Stimulated activated CD8-positive, alpha-beta memory T cell treated with anti-CD3 and anti-CD28 coated beads, Interleukin-12 subunit alpha, Interleukin-12 subunit beta, amount 100 ng/mL, for 1 hour (primary cell): ENCODE results near the gene OR2V2.
"Not testable (repeated sequence)": the region's sequence is repeated elsewhere in the genome, so short reads cannot be mapped to it uniquely, and the experiment has no call there.

Experiments used
- DNase-seq: peaks from one replicate; pipeline ENCODE4 v3.0.0-alpha.2; 2020; ENCODE audit warnings: low read depth

OR2V2 gene, protein sequence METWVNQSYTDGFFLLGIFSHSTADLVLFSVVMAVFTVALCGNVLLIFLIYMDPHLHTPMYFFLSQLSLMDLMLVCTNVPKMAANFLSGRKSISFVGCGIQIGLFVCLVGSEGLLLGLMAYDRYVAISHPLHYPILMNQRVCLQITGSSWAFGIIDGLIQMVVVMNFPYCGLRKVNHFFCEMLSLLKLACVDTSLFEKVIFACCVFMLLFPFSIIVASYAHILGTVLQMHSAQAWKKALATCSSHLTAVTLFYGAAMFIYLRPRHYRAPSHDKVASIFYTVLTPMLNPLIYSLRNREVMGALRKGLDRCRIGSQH

GRCh38 chr5:181146927-181147636 is at the start of gene OR2V2:
OR2V2 (plus strand) TSS chr5:181147586; CDS start chr5:181154943, 7,357 bp downstream.
- not testable (repeated sequence) for DNase-seq

DNA sequence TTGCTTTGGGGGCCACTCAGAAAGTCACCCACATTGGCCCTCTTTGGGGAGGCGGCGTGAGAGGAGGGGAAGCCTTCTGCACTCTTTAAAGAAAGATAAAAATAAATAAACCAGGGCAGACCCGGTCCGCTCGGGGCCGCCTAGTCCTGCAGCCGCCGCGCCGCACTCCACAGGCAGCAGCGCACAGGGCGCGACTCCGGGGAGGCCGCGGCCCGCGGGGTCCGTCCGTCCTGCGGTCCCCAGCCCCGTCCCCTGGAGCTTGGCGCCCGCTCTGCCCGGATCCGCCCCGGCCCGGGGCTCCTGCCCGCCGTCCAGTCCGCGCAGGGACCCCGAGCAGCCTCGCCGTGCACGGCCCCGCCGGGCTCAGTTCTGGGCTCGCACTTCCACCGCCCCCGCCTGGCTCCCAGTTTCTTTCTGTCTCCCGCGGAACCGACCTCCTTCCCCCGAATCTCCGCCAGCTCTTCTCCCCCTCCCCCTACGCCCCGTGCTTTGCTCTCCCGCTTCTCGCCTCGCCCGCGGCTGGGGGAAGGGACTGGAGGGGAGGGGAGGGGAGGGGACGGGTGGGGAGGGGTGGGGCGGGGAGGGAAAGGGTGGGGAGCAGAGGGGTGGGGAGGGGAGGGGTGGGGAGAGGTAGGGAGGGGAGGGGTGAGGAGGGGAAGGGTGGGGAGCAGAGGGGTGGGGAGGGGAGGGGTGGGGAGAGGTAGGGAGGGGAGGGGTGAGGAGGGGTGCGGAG is 49.5 kb upstream of the OR2V2 start:
- not testable (repeated sequence) for DNase-seq

DNA sequence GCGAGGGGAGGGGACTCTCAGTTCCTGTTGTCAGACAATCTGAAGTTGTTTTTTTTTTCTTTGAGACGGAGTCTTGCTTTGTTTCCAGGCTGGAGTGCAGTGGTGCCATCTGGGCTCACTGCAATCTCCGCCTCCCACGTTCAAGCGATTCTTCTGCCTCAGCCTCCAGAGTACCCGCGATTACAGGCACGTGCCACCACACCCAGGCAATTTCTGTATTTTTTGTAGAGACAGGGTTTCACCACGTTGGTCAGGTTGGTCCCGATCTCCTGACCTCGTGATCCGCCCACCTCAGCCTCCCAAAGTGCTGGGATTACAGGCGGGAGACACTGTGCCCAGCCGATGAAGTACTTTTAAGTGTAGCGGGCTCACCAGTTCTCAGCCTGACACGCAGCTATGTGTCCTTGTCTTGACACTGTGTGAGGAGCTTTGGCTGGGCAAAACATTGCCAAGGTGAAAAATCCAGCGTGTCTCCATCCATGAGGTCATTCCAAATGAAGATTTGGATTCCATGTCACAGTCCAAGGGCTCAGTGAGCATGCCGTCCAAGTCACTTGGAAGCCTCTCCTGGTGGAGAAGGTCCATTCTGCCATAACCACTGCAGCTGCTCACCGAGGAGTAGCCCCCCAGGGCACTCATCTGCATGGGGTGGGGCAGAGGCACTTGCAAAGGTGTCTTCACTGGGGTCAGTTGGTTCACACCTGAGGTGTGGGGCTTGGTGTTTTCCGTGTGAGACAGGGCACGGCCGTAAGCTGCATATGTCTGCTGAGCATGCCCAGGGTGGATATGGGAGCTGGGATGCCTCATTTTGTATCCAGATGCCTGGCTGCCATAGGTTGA is 48.4 kb upstream of the OR2V2 start:
- DNase-seq: no peak

DNA sequence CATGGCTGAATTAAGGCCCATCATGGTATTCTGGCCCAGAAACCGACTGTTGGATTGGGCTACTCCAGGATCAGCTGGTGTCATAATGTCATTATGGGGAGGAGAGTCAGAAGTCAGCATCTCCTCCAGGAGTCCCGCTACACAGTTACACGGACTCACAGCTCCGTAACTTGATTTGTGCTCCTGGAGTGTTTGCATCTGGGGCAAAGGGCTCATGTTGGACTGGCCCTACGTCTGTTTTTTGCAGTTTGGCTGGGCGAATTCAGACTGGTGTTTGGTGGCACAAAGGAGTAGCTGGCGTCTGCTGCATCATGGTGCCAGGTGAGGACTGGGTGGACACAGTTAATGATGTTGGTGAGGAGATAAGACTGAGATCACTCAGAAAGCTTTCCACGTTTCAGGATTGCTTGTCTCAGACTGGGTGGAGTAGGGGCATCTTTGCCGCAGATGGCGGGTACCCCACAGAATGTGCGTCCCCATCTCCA is 47.7 kb upstream of the OR2V2 start:
- no peak for DNase-seq

DNA sequence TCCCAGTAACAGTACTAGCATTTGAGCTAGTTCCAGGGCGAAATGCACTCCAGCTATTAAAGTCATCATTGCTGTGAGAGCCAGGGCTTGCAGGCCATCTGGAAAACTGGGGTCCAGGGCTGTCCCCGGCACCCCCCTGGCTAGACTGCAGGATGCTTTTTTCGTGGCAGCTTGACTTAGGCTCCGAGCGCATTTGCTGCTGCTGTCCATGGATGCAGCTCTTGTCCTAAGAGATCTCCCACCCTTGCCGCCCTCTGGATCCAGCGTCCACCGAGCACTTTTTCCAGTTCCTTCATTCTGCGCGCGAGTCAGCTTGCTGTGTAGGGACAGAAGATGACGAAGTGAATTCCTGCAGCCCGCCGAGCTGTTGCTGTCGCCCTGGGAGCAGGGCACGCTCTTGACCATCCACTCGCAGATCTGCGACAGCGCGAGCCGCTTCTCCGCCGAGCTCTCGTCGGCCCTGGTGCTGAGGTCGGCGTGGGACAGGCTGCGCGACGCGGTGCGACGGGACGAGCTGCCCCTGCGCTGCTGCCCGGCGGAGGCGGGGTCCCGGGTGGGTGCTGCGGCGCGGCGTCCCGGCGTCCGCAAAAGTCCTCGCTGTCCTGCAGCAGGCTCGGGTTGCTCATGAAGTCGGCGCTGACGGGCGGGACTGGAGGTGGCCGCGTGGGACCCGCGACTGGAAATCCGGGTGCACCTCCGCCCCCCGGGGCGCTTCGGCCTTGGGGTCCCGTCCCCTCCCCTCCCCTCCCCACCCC is 47.1 kb upstream of the OR2V2 start:
- no peak for DNase-seq

DNA sequence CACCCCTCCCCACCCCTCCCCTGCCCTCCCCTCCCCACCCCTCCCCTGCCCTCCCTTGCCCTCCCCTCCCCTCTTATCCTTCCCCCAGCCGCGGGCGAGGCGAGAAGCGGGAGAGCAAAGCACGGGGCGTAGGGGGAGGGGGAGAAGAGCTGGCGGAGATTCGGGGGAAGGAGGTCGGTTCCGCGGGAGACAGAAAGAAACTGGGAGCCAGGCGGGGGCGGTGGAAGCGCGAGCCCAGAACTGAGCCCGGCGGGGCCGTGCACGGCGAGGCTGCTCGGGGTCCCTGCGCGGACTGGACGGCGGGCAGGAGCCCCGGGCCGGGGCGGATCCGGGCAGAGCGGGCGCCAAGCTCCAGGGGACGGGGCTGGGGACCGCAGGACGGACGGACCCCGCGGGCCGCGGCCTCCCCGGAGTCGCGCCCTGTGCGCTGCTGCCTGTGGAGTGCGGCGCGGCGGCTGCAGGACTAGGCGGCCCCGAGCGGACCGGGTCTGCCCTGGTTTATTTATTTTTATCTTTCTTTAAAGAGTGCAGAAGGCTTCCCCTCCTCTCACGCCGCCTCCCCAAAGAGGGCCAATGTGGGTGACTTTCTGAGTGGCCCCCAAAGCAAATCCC is 46.2 kb upstream of the OR2V2 start:
- DNase-seq: not testable (repeated sequence)

- not testable (repeated sequence) for DNase-seq
Observed at GRCh38 chr5:181101930-181102674, 45.3 kb upstream of the OR2V2 start.

- not testable (repeated sequence) for DNase-seq
Observed at GRCh38 chr5:181104259-181104568, 43.2 kb upstream of the OR2V2 start.

- DNase-seq: not testable (repeated sequence)
Observed at GRCh38 chr5:181104606-181105390, 42.6 kb upstream of the OR2V2 start.

- DNase-seq: no peak
Observed at GRCh38 chr5:181105391-181106025, 41.9 kb upstream of the OR2V2 start.

- DNase-seq: no peak
Observed at GRCh38 chr5:181107699-181108098, 39.7 kb upstream of the OR2V2 start.

- DNase-seq: no peak
Observed at GRCh38 chr5:181108578-181109165, 38.7 kb upstream of the OR2V2 start.

- DNase-seq: no peak
Observed at GRCh38 chr5:181109489-181110013, 37.8 kb upstream of the OR2V2 start.

GRCh38 chr5:181111010-181111409 is 36.4 kb upstream of the OR2V2 start:
- DNase-seq: no peak

DNA sequence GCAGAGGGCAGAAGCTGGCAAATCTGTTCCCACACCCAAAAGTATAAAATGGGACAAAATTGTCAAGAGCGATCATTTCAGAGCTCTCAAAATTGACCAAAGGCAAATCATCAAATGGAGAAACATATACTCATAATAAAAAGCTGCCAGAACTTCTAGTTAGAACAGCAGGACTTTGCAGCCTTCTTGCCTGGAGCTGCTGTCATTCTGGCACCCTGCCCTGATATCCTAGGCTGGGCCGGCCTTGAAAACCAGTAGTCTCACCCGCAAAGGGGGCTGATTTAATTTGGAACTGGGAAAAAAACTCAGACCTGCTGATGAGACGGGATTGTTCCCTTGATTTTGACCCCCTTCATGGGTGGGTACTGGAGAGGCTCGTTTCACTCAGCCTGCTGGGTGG is 34.9 kb upstream of the OR2V2 start:
- no peak for DNase-seq

- DNase-seq: not testable (repeated sequence)
Observed at GRCh38 chr5:181113572-181113971, 33.8 kb upstream of the OR2V2 start.

GRCh38 chr5:181114284-181114843 is 33.0 kb upstream of the OR2V2 start:
- no peak for DNase-seq
